GM18951 (cell line): Measurements from ENCODE around the gene MFAP2.
"Not testable (repeated sequence)": the region's sequence is repeated elsewhere in the genome, so short reads cannot be mapped to it uniquely, and the experiment has no call there.

Experiments
- POLR2A ChIP-seq: IDR thresholded peaks from 4 replicates; pipeline ENCODE4 v1.6.1; 2011; ENCODE audit warnings: mild to moderate bottlenecking; ENCODE audit not compliant: insufficient read length, insufficient read depth; ENCODE audit errors: extremely low read depth
- in situ Hi-C: fragments of 300-500 bp; cut with MboI; formaldehyde crosslinking; loops from one replicate; pipeline ENCODE4 v1.12.0; 2022; ENCODE audit warnings: low sequenced_read_pairs, mixed read lengths, inconsistent platforms; ENCODE audit not compliant: unreplicated experiment

Gene MFAP2

GRCh38 chr1:16971341-16972188 lies 8.9 kb downstream of the MFAP2 start:
- TF ChIP-seq POLR2A: no peak
- in situ Hi-C loops: no loop called here

- in situ Hi-C loops: no loop called here
- no peak for TF ChIP-seq POLR2A
Observed at GRCh38 chr1:16970132-16970910, 10.1 kb downstream of the MFAP2 start.

GRCh38 chr1:16969651-16970050 lies 10.8 kb downstream of the MFAP2 start:
- TF ChIP-seq POLR2A: no peak
- in situ Hi-C loops: no loop called here

GRCh38 chr1:16969057-16969611 lies 11.3 kb downstream of the MFAP2 start:
- in situ Hi-C loops: no loop called here
- no peak for TF ChIP-seq POLR2A

GRCh38 chr1:16968372-16968771 lies 12.0 kb downstream of the MFAP2 start:
- in situ Hi-C loops: no loop called here
- TF ChIP-seq POLR2A: no peak

GRCh38 chr1:16967962-16968361 lies 12.5 kb downstream of the MFAP2 start:
- in situ Hi-C loops: no loop called here
- no peak for TF ChIP-seq POLR2A

GRCh38 chr1:16967095-16967575 lies 13.3 kb downstream of the MFAP2 start:
- TF ChIP-seq POLR2A: no peak
- in situ Hi-C loops: no loop called here

- in situ Hi-C loops: no loop called here
Observed at GRCh38 chr1:16966282-16966681, 14.1 kb downstream of the MFAP2 start.

GRCh38 chr1:16965486-16966067 lies 14.8 kb downstream of the MFAP2 start:
- no peak for TF ChIP-seq POLR2A
- in situ Hi-C loops: no loop called here

More at GRCh38 chr1:16966282-16966681, 14.1 kb downstream of the MFAP2 start:
- no peak for TF ChIP-seq POLR2A

GRCh38 chr1:16964169-16964568 lies 16.3 kb downstream of the MFAP2 start:
- in situ Hi-C loops: not testable (repeated sequence)

GRCh38 chr1:16961297-16962133 lies 18.9 kb downstream of the MFAP2 start:
- no peak for TF ChIP-seq POLR2A
- in situ Hi-C loops: no loop called here

GRCh38 chr1:16960560-16961296 lies 19.7 kb downstream of the MFAP2 start:
- TF ChIP-seq POLR2A: no peak
- in situ Hi-C loops: no loop called here
